Measurements from ENCODE around the gene INIP.
A peak's percentile ranks its signal among the peaks of the same experiment; 100 is the strongest.

Gene INIP

GRCh38 chr9:112669326-112669725, 48.6 kb downstream of the INIP start:
- DNase-seq, result no peak

GRCh38 chr9:112665347-112665746, 52.6 kb downstream of the INIP start:
- DNase-seq, result peak in 1 of 2 donors; percentile 2

GRCh38 chr9:112664531-112664930, 53.4 kb downstream of the INIP start:
- no peak for DNase-seq

- DNase-seq, result no peak
Measured at GRCh38 chr9:112663681-112664080, 54.2 kb downstream of the INIP start.

GRCh38 chr9:112659906-112660305, 58.0 kb downstream of the INIP start:
- DNase-seq, result no peak

GRCh38 chr9:112655668-112656067, 62.2 kb downstream of the INIP start:
- no peak for DNase-seq

GRCh38 chr9:112654282-112654681, 63.6 kb downstream of the INIP start:
- DNase-seq, result no peak

GRCh38 chr9:112648624-112649023, 69.3 kb downstream of the INIP start:
- DNase-seq, result no peak

GRCh38 chr9:112647596-112647995, 70.3 kb downstream of the INIP start:
- DNase-seq, result no peak

GRCh38 chr9:112642126-112642525, 75.8 kb downstream of the INIP start:
- no peak for DNase-seq

- no peak for DNase-seq
Measured at GRCh38 chr9:112640311-112640710, 77.6 kb downstream of the INIP start.
